ENCODE results near the gene RAB9A.
"Not testable (repeated sequence)": the region's sequence is repeated elsewhere in the genome, so short reads cannot be mapped to it uniquely, and the experiment has no call there.

Gene RAB9A, protein sequence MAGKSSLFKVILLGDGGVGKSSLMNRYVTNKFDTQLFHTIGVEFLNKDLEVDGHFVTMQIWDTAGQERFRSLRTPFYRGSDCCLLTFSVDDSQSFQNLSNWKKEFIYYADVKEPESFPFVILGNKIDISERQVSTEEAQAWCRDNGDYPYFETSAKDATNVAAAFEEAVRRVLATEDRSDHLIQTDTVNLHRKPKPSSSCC

DNA sequence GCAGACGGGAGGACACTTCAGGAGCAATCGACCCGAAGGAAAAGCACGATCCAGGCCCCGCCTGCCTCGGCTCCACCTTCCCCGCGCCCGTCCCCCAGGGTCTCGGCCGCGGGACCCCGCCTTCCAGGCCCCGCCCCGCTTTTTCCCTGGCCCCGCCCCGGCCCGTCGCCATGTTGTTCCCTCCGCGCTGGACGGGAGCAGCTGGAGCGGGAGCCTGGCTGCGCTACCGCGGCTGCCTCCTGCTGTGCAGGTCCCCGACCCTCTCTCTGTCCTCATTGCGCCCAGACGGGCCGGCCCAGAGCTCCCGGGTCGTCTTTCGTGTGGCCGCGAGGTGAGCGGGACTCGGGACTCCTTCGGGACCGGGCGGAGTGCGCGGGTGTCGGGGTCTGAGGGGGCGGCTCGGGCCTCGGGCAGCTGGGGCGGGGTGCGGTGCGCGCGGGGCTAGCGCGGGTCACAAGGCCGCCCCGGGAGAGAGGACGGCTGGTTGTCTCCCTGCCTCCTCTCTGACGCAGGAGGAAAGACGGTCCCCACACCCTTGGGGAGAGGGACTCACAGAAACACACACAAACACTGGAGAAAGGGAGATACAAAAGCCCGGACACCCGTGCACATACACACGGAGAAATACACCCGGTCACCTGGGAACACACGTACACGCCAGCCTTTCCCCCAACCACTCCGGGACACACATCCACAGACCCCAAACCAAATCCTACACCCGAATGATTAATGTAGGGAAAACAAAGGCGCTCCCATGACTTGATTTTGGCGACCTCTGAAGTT lies at the start of gene RAB9A:
TSS of gene RAB9A (plus strand) at position 171 of the 783 bp plus-strand sequence. CDS start 19,619 bp downstream, outside the sequence.
- DNase-seq = peak; percentile 72
- in situ Hi-C loops (cut with HindIII; ENCODE audit: low pct_ligation_motif_present, low pct_unique_long_range_greater_than_20kb, low sequenced_read_pairs) = no loop called here

- DNase-seq; in situ Hi-C loops (cut with HindIII; ENCODE audit: low pct_ligation_motif_present, low pct_unique_long_range_greater_than_20kb, low sequenced_read_pairs): not testable (repeated sequence)
These were observed 47.2 kb upstream of the RAB9A start for GRCh38 chrX:13641684-13642083.

- in situ Hi-C loops (cut with HindIII; ENCODE audit: low pct_ligation_motif_present, low pct_unique_long_range_greater_than_20kb, low sequenced_read_pairs) = no loop called here
- no peak for DNase-seq
These were observed 43.3 kb upstream of the RAB9A start for GRCh38 chrX:13645464-13646153.

DNA sequence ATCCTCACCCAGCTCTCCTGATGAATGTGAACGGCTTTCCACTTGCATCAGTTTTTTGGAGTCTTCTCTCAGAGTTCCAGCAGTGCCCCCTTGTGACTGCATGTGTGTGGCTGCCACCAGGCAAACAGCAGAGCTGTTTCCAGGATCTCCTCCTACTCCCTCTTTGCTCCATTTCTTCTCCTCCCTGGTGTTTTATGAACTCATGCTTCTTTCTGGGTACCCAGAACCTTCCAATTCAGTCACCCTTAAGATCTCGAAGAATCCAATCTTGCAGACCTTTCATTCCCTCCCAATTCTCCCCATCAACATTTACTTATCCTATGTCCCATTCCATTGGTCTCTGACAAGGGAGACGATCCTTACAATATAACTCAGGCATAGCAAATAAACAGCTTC lies 42.8 kb upstream of the RAB9A start:
- DNase-seq = peak; percentile 50
- in situ Hi-C loops (cut with HindIII; ENCODE audit: low pct_ligation_motif_present, low pct_unique_long_range_greater_than_20kb, low sequenced_read_pairs) = no loop called here

DNA sequence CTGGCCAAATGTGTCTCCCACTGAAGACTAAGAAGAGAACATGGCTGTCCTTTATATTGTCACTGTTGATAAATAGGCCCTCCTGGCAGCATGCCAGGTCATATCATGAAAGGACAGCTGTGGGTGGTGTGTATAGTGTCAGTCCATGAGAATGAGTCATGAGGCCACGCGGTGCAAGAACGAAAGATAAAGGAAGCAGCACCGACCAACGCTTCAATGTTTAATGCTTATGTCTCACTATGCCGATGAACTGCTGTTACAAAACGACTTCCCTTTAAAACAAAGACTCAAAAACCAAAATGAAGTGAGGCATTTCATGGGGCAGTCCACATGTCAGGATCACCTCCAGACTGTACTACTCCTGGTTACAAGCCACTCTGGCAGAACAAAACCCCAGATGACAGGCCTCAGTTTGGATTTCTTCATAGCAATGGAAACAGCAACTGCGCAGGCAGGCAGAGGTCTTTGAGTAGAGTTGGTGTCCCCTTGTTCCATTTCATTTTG lies 41.2 kb upstream of the RAB9A start:
- in situ Hi-C loops (cut with HindIII; ENCODE audit: low pct_ligation_motif_present, low pct_unique_long_range_greater_than_20kb, low sequenced_read_pairs) = no loop called here
- DNase-seq = no peak

DNA sequence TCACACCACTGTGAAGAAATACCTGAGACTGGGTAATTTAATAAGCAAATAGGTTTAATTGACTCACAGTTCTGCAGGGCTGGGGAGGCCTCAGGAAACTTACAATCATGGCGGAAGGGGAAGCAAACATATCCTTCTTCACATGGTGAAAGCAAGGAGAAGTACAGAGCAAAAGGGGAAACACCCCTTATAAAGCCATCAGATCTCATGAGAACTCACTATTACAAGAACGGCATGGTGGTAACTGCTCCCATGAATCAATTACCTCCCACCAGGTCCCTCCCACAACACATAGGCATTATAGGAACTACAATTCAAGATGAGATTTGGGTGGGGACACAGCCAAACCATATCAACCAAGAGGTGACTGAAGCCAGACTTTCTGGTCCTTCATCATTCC lies 40.6 kb upstream of the RAB9A start:
- DNase-seq; in situ Hi-C loops (cut with HindIII; ENCODE audit: low pct_ligation_motif_present, low pct_unique_long_range_greater_than_20kb, low sequenced_read_pairs): not testable (repeated sequence)

DNA sequence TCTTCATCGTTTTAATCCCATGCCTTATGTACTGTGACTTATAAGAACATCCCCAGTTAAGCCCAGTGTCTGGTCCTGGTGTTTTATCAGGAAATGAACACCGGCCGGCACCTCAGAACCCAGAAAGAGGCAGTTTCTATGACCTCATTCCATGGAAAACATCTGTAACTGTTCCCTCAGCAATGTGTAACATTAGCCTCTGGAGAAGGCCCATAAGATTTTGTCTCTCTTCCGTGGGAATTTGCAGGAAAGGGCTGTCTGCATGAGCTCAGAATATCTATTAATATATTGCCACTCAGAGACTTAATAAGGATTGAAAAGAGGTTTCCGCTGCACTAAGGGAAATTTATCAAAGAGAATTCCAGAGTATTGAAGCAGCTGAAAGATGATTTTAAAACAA lies 39.1 kb upstream of the RAB9A start:
- no peak for DNase-seq
- in situ Hi-C loops (cut with HindIII; ENCODE audit: low pct_ligation_motif_present, low pct_unique_long_range_greater_than_20kb, low sequenced_read_pairs) = no loop called here

DNA sequence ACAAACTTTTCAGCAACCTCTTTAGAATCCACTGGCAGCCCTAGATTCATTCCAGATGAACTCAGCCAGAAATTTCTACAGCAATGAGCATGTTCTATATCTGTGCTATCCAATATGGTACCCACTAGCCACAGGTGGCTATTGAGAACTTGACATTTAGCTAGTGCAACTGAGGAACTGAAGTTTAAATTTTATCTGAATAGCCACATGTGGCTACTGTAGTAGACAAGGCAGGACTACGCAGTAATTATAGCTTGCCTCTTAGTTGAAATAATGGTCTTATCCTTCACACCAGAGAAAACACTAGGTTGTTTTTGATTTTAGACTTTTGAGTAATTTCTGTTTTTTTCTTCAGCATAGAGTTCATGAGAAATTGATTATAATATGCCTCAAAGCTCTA lies 38.6 kb upstream of the RAB9A start:
- DNase-seq = no peak
- in situ Hi-C loops (cut with HindIII; ENCODE audit: low pct_ligation_motif_present, low pct_unique_long_range_greater_than_20kb, low sequenced_read_pairs) = no loop called here

DNA sequence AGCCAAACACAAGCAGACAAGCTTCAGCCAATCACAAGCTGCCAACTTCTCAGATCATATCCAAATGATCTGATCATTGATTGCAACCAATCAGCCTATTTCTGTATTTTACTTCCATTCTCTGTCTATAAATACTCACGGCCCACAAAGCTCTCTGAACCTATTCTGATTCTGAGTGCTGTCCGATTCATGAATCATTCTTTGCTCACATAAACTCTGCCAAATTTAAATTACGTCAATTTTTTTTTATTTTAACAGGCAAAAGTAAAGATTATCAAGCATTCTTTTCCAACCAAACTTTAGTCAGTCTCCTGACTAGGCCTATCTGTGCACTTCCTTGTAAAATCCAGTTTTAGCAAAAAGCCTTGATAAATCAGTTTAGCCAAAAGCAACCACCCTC lies 37.8 kb upstream of the RAB9A start:
- no peak for DNase-seq
- in situ Hi-C loops (cut with HindIII; ENCODE audit: low pct_ligation_motif_present, low pct_unique_long_range_greater_than_20kb, low sequenced_read_pairs) = no loop called here

- in situ Hi-C loops (cut with HindIII; ENCODE audit: low pct_ligation_motif_present, low pct_unique_long_range_greater_than_20kb, low sequenced_read_pairs) = no loop called here
- peak; percentile 63 for DNase-seq
These were observed 36.6 kb upstream of the RAB9A start for GRCh38 chrX:13652287-13652793.

DNA sequence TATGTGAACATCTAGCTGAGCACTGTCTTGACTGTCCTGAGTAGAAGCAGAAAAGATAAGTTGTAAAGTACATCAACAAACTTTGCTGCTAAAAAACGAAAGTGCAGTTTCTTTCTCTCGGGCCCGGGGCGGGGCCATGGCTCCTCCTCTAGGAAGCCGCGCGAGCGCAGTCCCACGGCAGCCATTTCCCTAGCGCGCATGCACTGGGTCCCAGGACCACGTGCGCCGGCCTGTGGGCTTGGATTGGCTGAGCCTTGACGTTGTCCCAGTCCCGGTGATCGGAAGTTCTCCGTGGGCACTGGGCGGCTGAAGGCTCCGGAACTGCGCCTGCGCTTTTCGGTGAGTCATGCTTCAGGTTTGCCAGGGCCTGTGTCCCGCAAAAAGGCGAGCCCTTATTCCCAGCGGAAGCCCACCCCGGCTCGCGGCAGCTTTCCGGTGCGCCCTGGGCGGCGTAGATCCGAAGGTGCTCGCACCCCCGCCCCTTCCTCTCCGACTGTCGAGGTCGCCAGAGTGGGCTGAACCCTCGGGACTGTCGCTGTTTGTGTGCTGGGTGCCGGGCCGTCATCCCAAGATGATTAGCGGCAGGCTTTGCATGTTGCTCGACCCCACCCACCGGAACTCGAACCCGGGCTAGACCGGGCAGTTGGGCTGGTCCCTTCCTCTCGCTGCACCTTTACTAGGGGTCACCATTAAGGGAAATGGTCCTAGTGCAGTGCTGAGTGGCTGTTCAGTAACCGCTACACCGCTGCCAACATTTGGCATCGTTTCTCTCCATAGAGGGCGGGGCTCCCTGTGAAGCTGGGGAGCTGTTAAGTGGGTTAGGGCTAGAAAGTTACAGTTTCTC lies 35.9 kb upstream of the RAB9A start, which contains the start of gene TCEANC:
TSS of gene TCEANC (plus strand) at position 292 of the 844 bp plus-strand sequence. CDS start 9,368 bp downstream, outside the sequence.
- in situ Hi-C loops (cut with HindIII; ENCODE audit: low pct_ligation_motif_present, low pct_unique_long_range_greater_than_20kb, low sequenced_read_pairs) = no loop called here
- DNase-seq = peak; percentile 91

GRCh38 chrX:13654116-13654515 lies 34.8 kb upstream of the RAB9A start:
- DNase-seq = no peak
- in situ Hi-C loops (cut with HindIII; ENCODE audit: low pct_ligation_motif_present, low pct_unique_long_range_greater_than_20kb, low sequenced_read_pairs) = no loop called here

- in situ Hi-C loops (cut with HindIII; ENCODE audit: low pct_ligation_motif_present, low pct_unique_long_range_greater_than_20kb, low sequenced_read_pairs) = no loop called here
- DNase-seq = no peak
These were observed 33.3 kb upstream of the RAB9A start for GRCh38 chrX:13655674-13656073.

DNA sequence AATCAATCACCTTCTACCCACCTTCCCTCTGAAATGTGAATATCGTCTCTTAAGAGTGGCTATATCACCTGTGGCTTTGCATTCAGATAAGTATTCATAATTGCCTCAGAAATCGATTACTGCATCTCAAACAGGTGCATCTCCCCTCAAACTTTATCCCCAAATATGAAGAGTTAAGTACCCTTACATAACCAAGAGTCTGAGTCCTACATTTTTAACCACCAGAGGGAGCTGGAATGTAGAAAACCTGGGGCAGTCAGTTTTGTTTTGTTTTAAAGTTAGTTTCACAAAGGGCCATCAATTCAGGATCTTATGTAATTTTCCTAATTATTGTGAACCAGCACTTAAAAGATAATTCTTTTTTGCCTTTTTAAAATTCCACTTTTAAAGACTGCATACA lies 30.3 kb upstream of the RAB9A start:
- DNase-seq = peak; percentile 44
- in situ Hi-C loops (cut with HindIII; ENCODE audit: low pct_ligation_motif_present, low pct_unique_long_range_greater_than_20kb, low sequenced_read_pairs) = no loop called here

DNA sequence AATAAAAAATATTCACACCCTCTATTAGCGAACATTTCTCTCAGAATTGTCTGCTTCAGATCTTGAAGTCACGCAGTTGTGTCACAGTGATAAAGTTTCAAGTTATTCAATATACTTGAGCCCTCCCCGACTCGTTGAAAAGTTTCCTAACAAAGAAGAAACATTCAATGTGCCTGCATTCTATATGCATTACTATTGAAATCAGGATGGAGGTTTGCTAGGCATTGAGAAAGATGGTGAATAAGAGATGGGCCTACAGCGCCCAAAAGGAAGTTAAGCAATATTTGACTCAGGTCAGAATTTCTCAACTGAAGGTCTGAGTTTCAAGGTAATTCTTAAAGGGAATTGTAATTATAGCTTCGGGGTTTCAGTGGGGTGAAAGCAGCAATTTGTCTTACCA lies 29.9 kb upstream of the RAB9A start:
- DNase-seq = peak; percentile 3
- in situ Hi-C loops (cut with HindIII; ENCODE audit: low pct_ligation_motif_present, low pct_unique_long_range_greater_than_20kb, low sequenced_read_pairs) = no loop called here

- in situ Hi-C loops (cut with HindIII; ENCODE audit: low pct_ligation_motif_present, low pct_unique_long_range_greater_than_20kb, low sequenced_read_pairs) = no loop called here
- no peak for DNase-seq
These were observed 27.1 kb upstream of the RAB9A start for GRCh38 chrX:13661735-13662288.

GRCh38 chrX:13662355-13662791 lies 26.6 kb upstream of the RAB9A start:
- DNase-seq = no peak
- in situ Hi-C loops (cut with HindIII; ENCODE audit: low pct_ligation_motif_present, low pct_unique_long_range_greater_than_20kb, low sequenced_read_pairs) = no loop called here

DNA sequence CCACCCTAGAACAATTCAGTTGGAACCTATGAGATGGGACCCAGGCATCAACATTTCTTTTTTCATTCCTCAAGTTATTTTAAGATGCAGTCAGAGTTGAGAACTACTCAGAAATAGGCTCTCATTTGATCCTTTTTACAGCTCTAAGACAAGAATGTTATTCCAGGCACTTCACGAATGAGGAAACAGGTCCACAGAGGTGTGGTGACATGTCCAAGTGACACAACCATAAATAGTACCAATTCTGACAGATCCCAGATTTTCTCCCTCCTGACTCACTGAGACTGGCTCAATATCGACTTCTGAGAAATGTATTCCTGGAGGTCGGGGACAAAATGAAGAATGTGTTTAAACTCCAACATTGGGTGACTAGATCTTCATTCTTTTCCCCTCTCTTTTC lies 24.9 kb upstream of the RAB9A start:
- in situ Hi-C loops (cut with HindIII; ENCODE audit: low pct_ligation_motif_present, low pct_unique_long_range_greater_than_20kb, low sequenced_read_pairs) = no loop called here

More for the DNA sequence above, 24.9 kb upstream of the RAB9A start:
- DNase-seq = no peak
